PC-9 (cell line): Measurements from ENCODE around the gene KLK14.

Source experiments
- EZH2 ChIP-seq: fragments of 200-600 bp; sonication (generic); IDR thresholded peaks from 2 replicates; pipeline ENCODE4 v1.8.0; 2017; ENCODE audit warnings: antibody characterized with exemption, low read depth
- TF ChIP-seq, protein P1 (sequence below): fragments of 200-600 bp; sonication (generic); conservative IDR thresholded peaks from 2 replicates; pipeline ENCODE4 v1.6.1; 2017; ENCODE audit warnings: mixed run types, antibody characterized with exemption, mild to moderate bottlenecking, moderate library complexity

- TF ChIP-seq, protein P1, sequence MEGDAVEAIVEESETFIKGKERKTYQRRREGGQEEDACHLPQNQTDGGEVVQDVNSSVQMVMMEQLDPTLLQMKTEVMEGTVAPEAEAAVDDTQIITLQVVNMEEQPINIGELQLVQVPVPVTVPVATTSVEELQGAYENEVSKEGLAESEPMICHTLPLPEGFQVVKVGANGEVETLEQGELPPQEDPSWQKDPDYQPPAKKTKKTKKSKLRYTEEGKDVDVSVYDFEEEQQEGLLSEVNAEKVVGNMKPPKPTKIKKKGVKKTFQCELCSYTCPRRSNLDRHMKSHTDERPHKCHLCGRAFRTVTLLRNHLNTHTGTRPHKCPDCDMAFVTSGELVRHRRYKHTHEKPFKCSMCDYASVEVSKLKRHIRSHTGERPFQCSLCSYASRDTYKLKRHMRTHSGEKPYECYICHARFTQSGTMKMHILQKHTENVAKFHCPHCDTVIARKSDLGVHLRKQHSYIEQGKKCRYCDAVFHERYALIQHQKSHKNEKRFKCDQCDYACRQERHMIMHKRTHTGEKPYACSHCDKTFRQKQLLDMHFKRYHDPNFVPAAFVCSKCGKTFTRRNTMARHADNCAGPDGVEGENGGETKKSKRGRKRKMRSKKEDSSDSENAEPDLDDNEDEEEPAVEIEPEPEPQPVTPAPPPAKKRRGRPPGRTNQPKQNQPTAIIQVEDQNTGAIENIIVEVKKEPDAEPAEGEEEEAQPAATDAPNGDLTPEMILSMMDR: 0 out of 2 replicates have a peak, but pooled peaks have one; percentile 26
- TF ChIP-seq EZH2: no peak
Observed at GRCh38 chr19:51111606-51112005, 28.9 kb upstream of the KLK14 start.
